HG02870 (cell line): ENCODE measurements around the gene NFE2L2.
"Not testable (repeated sequence)": the region's sequence is repeated elsewhere in the genome, so short reads cannot be mapped to it uniquely, and the experiment has no call there.

Experiments
- ATAC-seq: cut with Tn5 transposase; IDR thresholded peaks from one replicate; pipeline ENCODE4 v1.9.1; 2021; ENCODE audit warnings: mild to moderate bottlenecking, moderate library complexity; ENCODE audit not compliant: unreplicated experiment

NFE2L2 gene

DNA sequence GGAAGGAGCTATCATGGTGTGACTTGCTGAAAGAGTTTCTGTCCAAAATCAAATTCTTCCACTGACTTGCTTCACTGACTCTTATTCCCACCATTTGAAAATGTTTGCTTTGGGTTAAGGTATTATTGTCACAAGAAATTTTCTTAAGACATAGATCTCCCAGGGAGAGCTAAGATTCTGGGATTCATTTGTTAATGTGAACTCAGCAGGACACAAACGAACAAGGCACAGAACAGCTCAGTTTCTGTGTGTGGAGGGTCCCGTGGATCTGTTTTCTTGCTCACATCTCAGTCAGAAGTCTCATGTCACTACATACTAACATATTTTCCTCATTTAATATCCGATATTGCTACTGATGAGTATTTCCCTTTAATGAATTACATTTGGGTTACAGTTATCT lies 60.1 kb downstream of the NFE2L2 start:
- no peak for ATAC-seq

DNA sequence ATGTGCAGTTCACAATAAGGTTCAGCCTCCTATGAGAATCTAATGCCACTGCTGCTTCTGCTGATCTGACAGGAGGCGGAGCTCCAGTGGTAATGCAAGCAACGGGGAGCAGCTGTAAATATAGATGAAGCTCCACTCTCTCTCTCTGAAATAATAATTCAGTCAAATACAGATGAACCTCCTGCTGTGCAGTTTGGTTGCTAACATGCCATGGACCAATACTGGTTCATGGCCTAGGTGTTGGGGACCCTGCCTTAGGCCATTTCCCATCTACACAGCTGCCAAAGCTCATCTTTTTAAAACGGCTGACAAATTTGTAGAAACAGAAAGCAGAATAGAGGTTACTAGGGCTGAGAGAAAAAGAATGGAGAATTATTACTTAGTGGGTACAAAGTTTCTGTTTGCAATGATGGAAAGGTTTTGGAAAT lies 62.6 kb downstream of the NFE2L2 start:
- ATAC-seq, result no peak

DNA sequence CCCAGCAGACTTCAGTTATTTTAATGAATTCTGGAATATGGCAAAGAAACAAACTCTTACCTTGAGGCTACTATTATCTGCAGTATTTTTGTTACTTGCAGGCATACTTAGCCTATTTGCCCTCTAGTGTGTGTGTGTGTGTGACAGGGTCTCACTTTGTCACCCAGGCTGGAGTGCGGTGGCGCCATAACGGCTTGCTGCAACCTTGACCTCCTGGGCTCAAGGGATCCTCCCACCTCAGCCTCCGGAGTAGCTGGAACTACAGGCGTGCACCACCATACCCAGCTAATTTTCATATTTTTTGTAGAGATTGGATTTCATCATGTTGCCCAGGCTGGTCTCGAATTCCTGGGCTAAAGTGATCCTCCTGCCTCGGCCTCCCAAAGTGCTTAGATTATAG lies 64.1 kb downstream of the NFE2L2 start:
- ATAC-seq, result not testable (repeated sequence)

DNA sequence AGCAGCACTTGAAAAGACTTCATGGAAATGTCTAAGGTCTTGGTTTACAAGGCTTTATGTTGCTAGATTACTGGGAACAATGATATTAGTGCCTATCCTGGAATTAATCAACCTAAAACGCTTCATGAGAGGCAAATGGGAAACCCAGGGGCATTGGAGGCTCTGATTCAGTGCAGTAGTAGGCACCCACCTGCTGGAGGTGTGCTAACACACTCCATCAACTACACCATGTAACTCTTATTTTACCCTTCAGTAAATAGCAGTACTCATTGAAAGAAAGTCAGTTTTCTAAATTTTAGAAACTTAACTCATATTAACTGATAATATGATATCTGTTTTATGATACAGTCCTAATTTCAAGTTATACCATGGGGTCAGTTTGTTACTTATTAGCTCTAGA lies 69.3 kb downstream of the NFE2L2 start:
- ATAC-seq, result no peak

DNA sequence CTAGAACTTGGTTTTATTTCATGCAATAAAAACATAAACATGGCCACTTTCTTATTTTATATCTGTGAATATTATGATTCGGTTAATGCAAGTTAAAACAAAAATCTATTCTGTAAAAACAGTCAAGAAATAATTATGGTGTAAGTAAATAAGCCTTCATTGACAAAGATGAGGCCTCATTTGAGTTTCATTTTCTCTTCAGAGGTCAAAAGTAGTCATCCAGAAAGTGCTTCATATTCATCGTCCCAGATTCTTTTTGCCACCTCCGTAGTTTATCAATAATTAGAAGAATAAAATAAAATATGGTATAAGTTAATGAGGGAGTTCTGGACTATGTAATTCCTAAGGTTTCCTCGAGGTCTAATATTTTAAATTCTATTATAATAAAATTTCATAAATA lies 71.3 kb downstream of the NFE2L2 start:
- no peak for ATAC-seq

DNA sequence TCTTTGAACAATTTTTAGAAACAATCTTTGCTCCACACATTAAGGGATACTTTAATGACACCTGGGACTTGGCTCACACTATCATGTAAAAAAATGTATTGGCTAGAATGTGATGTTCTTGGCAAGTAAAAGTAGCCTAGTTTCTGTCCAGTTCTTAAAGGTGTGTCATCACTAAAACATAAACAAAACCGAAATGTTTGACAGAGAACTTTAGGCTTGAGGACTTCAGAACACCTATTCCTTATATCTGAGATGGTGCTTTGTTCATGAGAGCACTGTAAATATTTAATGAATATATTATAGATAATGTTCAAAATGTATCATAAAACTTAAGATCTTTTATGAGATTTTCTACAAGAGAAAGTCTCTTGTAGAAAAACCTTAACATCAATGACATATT lies 71.7 kb downstream of the NFE2L2 start:
- ATAC-seq, result no peak

DNA sequence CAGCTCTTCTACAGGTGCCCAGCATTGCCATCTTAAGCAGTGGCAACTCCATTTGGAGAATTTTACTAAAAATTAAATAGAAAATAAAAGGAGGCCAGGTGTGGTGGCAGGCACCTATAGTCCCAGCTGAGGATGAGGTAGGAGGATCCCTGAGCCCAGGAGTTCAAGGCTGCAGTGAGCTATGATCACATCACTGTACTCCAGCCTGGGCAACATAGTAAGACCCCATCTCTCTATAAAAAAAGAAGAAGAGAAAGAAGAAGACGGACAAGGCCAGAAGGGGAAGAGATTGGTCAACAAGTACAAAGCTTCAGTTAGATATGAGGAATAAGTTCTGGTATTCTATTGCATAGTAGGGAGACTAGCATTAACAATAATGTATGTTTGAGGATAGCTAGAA lies 73.6 kb downstream of the NFE2L2 start:
- ATAC-seq, result no peak

DNA sequence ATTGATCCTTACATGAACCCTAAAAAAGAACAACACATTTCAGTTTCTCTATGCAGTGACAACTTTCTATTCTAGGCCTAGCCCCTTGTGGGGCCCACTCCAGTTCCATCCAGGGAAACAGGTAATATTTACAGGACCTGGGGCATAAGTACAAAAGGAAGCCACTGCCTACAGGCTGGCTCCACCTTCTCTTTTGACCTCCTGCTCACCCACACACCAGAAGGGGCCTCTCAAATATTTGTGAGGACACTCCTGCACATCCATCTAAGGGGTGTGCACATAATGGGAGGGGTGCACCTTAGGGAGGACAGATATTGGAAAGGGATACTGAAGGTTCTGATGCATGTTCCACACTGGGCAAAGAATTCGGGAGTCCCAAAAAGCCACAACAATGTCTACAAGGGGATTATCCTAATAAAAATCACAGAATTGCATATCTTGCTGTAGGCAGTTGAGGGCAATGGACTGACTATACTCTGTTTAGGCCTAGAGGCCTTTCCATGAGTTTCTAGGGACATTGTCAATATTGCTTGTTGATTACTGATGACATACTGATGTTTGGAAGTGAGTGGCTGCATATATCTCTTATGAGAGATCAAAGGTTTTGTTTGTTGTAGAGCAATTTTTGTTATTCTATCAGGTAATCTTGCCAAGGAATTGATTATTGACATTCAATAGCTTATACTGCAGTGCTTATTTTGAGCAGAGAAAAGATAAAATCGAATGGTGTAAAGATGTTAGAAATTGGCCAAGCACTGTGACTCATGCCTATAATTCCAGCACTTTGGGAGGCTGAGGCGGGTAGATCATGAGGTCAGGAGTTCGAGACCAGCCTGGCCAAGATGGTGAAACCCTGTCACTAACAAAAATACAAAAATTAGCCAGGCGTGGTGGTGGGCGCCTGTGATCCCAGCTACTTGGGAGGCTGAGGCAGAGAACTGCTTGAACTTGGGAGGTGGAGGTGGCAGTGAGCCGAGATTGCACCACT lies 75.8 kb downstream of the NFE2L2 start:
- no peak for ATAC-seq

DNA sequence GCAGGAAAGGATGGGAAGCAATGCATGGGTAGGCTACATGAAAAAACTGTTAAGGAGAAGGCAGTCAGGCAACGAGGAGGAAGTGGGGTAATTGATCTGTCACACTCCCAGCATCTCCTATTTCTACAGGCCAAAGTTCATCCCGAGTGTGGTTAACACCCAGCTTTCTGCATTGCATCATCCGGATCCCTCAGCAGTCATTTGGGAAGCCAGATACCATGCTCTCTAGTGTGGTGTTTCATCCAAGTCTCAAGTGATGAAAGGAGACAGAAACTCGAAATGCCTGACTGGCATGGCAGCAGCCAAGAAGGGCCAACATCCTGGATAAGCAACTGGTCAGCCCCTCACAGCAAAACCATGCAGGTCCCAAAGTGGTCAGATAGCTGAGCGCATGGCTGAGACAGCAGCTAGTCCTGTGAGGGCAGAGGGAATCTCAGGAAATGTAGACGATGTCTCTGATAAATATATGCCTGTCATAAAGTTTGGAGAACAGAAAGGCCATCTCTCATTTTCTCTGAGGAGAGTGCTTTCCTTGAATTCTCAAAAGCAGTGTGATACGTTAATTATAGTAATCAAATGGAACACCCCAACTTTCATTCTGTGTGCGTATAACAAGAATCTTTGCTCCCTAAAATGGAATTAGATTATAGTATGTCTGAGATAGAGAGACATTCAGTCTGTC lies 76.8 kb downstream of the NFE2L2 start:
- no peak for ATAC-seq

DNA sequence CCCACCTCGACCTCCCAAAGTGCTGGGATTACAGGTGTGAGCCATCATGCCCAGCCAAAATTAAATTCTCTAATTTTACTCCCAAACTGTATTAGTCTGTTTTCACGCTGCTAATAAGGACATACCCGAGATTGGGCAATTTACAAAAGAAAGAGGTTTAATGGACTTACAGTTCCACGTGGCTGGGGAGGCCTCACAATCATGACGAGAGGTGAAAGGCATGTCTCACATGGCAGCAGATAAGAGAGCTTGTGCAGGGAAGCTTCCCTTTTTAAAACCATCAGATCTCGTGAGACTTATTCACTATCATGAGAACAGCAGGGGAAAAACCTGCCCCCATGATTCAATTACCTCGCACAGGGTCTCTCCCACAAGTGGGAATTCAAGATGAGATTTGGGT lies 78.5 kb downstream of the NFE2L2 start:
- not testable (repeated sequence) for ATAC-seq

DNA sequence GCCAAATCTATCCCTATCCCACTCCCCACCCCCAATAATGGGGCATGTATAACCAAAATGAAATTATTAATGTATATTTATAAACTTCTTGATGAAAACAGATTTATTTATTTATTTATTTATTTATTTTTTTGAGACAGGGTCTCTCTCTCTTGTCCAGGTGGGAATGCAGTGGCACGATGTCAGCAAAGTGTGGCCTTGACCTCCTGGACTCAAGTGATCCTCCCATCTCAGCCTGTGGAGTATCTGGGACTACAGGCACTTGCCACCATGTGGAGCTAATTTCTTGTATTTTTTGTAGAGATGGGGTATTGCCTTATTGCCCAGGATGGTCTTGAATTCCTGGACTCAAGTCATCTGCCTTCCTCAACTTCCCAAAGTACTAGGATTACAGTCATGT lies 79.9 kb downstream of the NFE2L2 start:
- ATAC-seq, result no peak

DNA sequence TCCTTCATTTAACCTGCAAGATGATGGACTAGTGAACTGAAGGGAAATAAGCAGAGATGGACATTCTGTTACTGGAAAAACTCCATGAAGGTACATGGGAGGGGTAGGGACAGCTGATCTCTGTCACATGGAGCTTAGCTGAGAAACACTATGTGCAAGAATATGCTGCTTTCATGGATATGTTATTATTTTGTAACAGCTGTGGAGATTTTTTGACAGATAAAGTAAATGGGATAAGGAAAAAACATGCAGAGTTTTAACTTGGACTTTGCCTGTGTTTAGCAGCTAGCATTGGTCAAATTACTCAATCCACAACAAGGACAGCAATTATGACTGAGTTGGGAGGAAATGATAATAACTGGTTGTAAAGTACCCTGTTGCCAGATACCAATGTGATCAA lies 80.7 kb downstream of the NFE2L2 start:
- ATAC-seq, result no peak
